SU-DHL-6 (cell line): ENCODE measurements around the gene OSBPL2.

Experiments
- H2AFZ ChIP-seq: fragments of 200-600 bp; sonication (generic); 2 replicates; pipeline ENCODE4 v1.6.1; 2014; ENCODE audit warnings: low read depth, mild to moderate bottlenecking, moderate library complexity, mixed read lengths, antibody characterized with exemption, low read length; ENCODE audit not compliant: severe bottlenecking
- H3F3A ChIP-seq: fragments of 200-600 bp; shearing (Covaris generic); 2 replicates; pipeline ENCODE4 v1.6.0; 2016; ENCODE audit warnings: antibody characterized with exemption, mild to moderate bottlenecking; ENCODE audit not compliant: insufficient read depth
- H3K27ac ChIP-seq: fragments of 200-600 bp; sonication (generic); 2 replicates; pipeline ENCODE4 v1.5.1; 2016; ENCODE audit warnings: low read depth, mild to moderate bottlenecking, low read length, moderate library complexity, mixed read lengths
- H3K27me3 ChIP-seq: fragments of 200-600 bp; sonication (generic), shearing (Covaris generic); 2 replicates; pipeline ENCODE4 v1.6.0; 2014; ENCODE audit warnings: mild to moderate bottlenecking, low read length
- H3K36me3 ChIP-seq: fragments of 200-600 bp; sonication (generic); 2 replicates; pipeline ENCODE4 v1.6.1; 2014; ENCODE audit warnings: mild to moderate bottlenecking, low read length, mixed read lengths
- H3K4me2 ChIP-seq: fragments of 300-600, 200-600 bp; shearing (Covaris generic), sonication (generic); 2 replicates; pipeline ENCODE4 v1.6.0; 2014; ENCODE audit warnings: low read length, low read depth, mild to moderate bottlenecking; ENCODE audit not compliant: poor library complexity, severe bottlenecking
- H3K4me3 ChIP-seq: fragments of 200-600 bp; sonication (generic); 2 replicates; pipeline ENCODE4 v1.5.1; 2014; ENCODE audit warnings: antibody characterized with exemption, low read length, mild to moderate bottlenecking, mixed read lengths; ENCODE audit not compliant: insufficient read depth, poor library complexity, severe bottlenecking
- H3K79me2 ChIP-seq: fragments of 200-600 bp; sonication (generic); 2 replicates; pipeline ENCODE4 v1.6.1; 2014; ENCODE audit warnings: mild to moderate bottlenecking, low read length, moderate library complexity; ENCODE audit not compliant: insufficient read depth
- H3K9ac ChIP-seq: fragments of 200-600 bp; sonication (generic); 2 replicates; pipeline ENCODE4 v1.7.0; 2014; ENCODE audit warnings: mild to moderate bottlenecking, low read length
- H3K9me2 ChIP-seq: fragments of 200-600 bp; sonication (generic); replicated peaks from 2 replicates; pipeline ENCODE4 v1.6.1; 2014; ENCODE audit warnings: low read length; ENCODE audit not compliant: insufficient read depth
- H3K9me3 ChIP-seq: fragments of 200-600 bp; sonication (generic); 2 replicates; pipeline ENCODE4 v1.6.1; 2014; ENCODE audit warnings: low read length, mixed read lengths; ENCODE audit not compliant: insufficient read depth
- H4K20me1 ChIP-seq: fragments of 200-600 bp; sonication (generic); 2 replicates; pipeline ENCODE4 v1.6.1; 2014; ENCODE audit warnings: low read depth, mild to moderate bottlenecking, antibody characterized with exemption, low read length, moderate library complexity, mixed read lengths
- CTCF ChIP-seq: fragments of 200-600 bp; sonication (generic); IDR thresholded peaks from one replicate; pipeline ENCODE4 v1.5.1; 2017; ENCODE audit warnings: antibody characterized with exemption, mild to moderate bottlenecking, low read length, moderate library complexity; ENCODE audit not compliant: insufficient read depth, poor library complexity, severe bottlenecking
- EZH2phosphoT487 ChIP-seq: fragments of 200-600 bp; sonication (generic), shearing (Covaris generic); conservative IDR thresholded peaks from 2 replicates; pipeline ENCODE4 v1.6.1; 2018; ENCODE audit warnings: mild to moderate bottlenecking, antibody characterized with exemption, low read length, moderate library complexity, mixed read lengths

OSBPL2 gene

GRCh38 chr20:62328684-62329388 lies 90.5 kb downstream of the OSBPL2 start:
- Histone ChIP-seq H3K4me3 (no peak overlapping the region), H3K27ac (no peak overlapping the region), H3K27me3 (no peaks in the 10 kb centered on the region), H4K20me1 (no peaks in the 10 kb centered on the region), H3K9ac (no peak overlapping the region), H3K9me2 (no peaks in the 10 kb centered on the region), H3K4me2 (no peak overlapping the region), H3F3A (no peaks in the 10 kb centered on the region), H2AFZ (no peak overlapping the region), H3K36me3 (no peaks in the 10 kb centered on the region), H3K79me2 (no peaks in the 10 kb centered on the region), H3K9me3 (no peaks in the 10 kb centered on the region)
- TF ChIP-seq CTCF (no peak), EZH2phosphoT487 (no peak)

GRCh38 chr20:62329389-62330377 lies 91.4 kb downstream of the OSBPL2 start:
- no peaks in the 10 kb centered on the region for H3K79me2 ChIP-seq
- no peaks in the 10 kb centered on the region for H3F3A ChIP-seq
- TF ChIP-seq EZH2phosphoT487 (no peak), CTCF (no peak)
- no peak overlapping the region for H3K4me2 ChIP-seq
- H4K20me1 ChIP-seq: no peaks in the 10 kb centered on the region
- H3K9ac ChIP-seq: no peak overlapping the region
- H2AFZ ChIP-seq: no peak overlapping the region
- H3K36me3 ChIP-seq: no peaks in the 10 kb centered on the region
- H3K9me3 ChIP-seq: no peaks in the 10 kb centered on the region
- no peak overlapping the region for H3K4me3 ChIP-seq
- H3K9me2 ChIP-seq: no peaks in the 10 kb centered on the region
- no peak overlapping the region for H3K27ac ChIP-seq
- no peaks in the 10 kb centered on the region for H3K27me3 ChIP-seq

- Histone ChIP-seq H3K27ac (no peak overlapping the region), H3K4me2 (no peak overlapping the region), H3K79me2 (no peaks in the 10 kb centered on the region), H3K36me3 (no peaks in the 10 kb centered on the region), H3K27me3 (no peaks in the 10 kb centered on the region), H3K4me3 (no peak overlapping the region), H3K9me2 (no peaks in the 10 kb centered on the region), H3F3A (no peaks in the 10 kb centered on the region), H4K20me1 (no peaks in the 10 kb centered on the region), H3K9me3 (no peaks in the 10 kb centered on the region), H2AFZ (no peak overlapping the region), H3K9ac (no peak overlapping the region)
- TF ChIP-seq CTCF (no peak), EZH2phosphoT487 (no peak)
Observed at GRCh38 chr20:62330576-62331317, 92.4 kb downstream of the OSBPL2 start.
